Panc1 (cell line): ENCODE data around the gene SLC16A11.

Experiments
- CTCF ChIP-seq: fragments of 450-650 bp; IDR thresholded peaks from 2 replicates; pipeline ENCODE4 v1.5.1; 2017; ENCODE audit warnings: mild to moderate bottlenecking
- POLR2AphosphoS5 ChIP-seq: IDR thresholded peaks from 2 replicates; pipeline ENCODE4 v1.6.1; 2012; ENCODE audit warnings: mild to moderate bottlenecking, low read depth, low read length, moderate library complexity
- REST ChIP-seq, 2 experiments: IDR thresholded peaks; 2 replicates each; pipeline ENCODE4 v1.6.1; 2011 to 2012; ENCODE audit warnings: low read depth in 2 of 2, control low read depth in 1 of 2, low read length in 1 of 2, mild to moderate bottlenecking in 1 of 2, moderate library complexity in 1 of 2; ENCODE audit not compliant: insufficient read depth in 1 of 2
- SIN3A ChIP-seq: IDR thresholded peaks from 2 replicates; pipeline ENCODE4 v1.6.1; 2012; ENCODE audit warnings: low read depth, mild to moderate bottlenecking, low read length, moderate library complexity, borderline replicate concordance; ENCODE audit not compliant: insufficient read depth
- TCF7L2 ChIP-seq: IDR thresholded peaks from 2 replicates; pipeline ENCODE4 v1.6.1; 2011; ENCODE audit warnings: mild to moderate bottlenecking, low read depth, low read length, inconsistent platforms

- TF ChIP-seq CTCF (peak; percentile 75; the same call in 1 of the 2 replicates), POLR2AphosphoS5 (no peak), SIN3A (no peak), REST (IDR thresholded peaks at IDR 0.05; ENCODE audit: insufficient read depth in 1 of 2, low read depth in 2 of 2, low read length in 1 of 2) (no peak), TCF7L2 (no peak)
Observed at GRCh38 chr17:7045492-7046126, 1.7 kb upstream of the SLC16A11 start.
